ENCODE results near the gene CACNA1S.

- no peak for TF ChIP-seq CTCF (IDR thresholded peaks at IDR 0.05)
- no peak for TF ChIP-seq POLR2A (IDR thresholded peaks at IDR 0.05)
- TF ChIP-seq POLR2AphosphoS5 (IDR thresholded peaks at IDR 0.05) = no peak
Measured at GRCh38 chr1:201123866-201124265, 11.6 kb upstream of the CACNA1S start.

All from gastroesophageal sphincter (tissue), 3 donors.